WTC11 (cell line): ENCODE measurements around the gene ARVCF.

Experiments used
- ATF6 ChIP-seq: sonication (generic); formaldehyde crosslinking; IDR thresholded peaks from 2 replicates; pipeline ENCODE4 v1.8.1; 2023; ENCODE audit warnings: mild to moderate bottlenecking, missing genetic modification reagents
- CBFB ChIP-seq: sonication (generic); formaldehyde crosslinking; IDR thresholded peaks from 2 replicates; pipeline ENCODE4 v1.8.1; 2022; ENCODE audit warnings: mild to moderate bottlenecking, low read depth, missing genetic modification reagents
- EMX1 ChIP-seq: fragments of 250-450 bp; sonication (Bioruptor Pico); IDR thresholded peaks from 2 replicates; pipeline ENCODE4 v1.8.0; 2021; ENCODE audit warnings: mild to moderate bottlenecking
- ESRRA ChIP-seq: sonication (generic); formaldehyde crosslinking; IDR thresholded peaks from 2 replicates; pipeline ENCODE4 v1.8.1; 2022; ENCODE audit warnings: mild to moderate bottlenecking, missing genetic modification reagents, borderline replicate concordance
- ETV6 ChIP-seq: sonication (generic); formaldehyde crosslinking; IDR thresholded peaks from 2 replicates; pipeline ENCODE4 v1.8.1; 2022; ENCODE audit warnings: mild to moderate bottlenecking, missing genetic modification reagents
- MXD4 ChIP-seq: fragments of 250-450 bp; sonication (Bioruptor Pico); IDR thresholded peaks from 2 replicates; pipeline ENCODE4 v1.8.0; 2021; ENCODE audit warnings: mild to moderate bottlenecking, moderate library complexity, borderline replicate concordance
- ZNF121 ChIP-seq: sonication (generic); formaldehyde crosslinking; IDR thresholded peaks from 2 replicates; pipeline ENCODE4 v1.8.0; 2023; ENCODE audit warnings: missing genetic modification reagents
- ZNF263 ChIP-seq: sonication (generic); formaldehyde crosslinking; IDR thresholded peaks from 2 replicates; pipeline ENCODE4 v1.8.1; 2022; ENCODE audit warnings: low read depth, mild to moderate bottlenecking, moderate library complexity, missing genetic modification reagents
- TF ChIP-seq, protein P1 (sequence below): fragments of 200-600 bp; IDR thresholded peaks from 2 replicates; pipeline ENCODE4 v1.8.0; 2022; ENCODE audit warnings: antibody characterized with exemption
- TF ChIP-seq, protein P2 (sequence below): fragments of 250-450 bp; sonication (Bioruptor Pico); IDR thresholded peaks from 2 replicates; pipeline ENCODE4 v1.9.0; 2021; ENCODE audit warnings: mild to moderate bottlenecking
- TF ChIP-seq, protein P3 (sequence below): sonication (generic); formaldehyde crosslinking; IDR thresholded peaks from 2 replicates; pipeline ENCODE4 v1.8.1; 2023; ENCODE audit warnings: mild to moderate bottlenecking, missing genetic modification reagents
- TF ChIP-seq, protein P4 (sequence below): sonication (generic); formaldehyde crosslinking; conservative IDR thresholded peaks from 2 replicates; pipeline ENCODE4 v1.8.1; 2022; ENCODE audit warnings: mild to moderate bottlenecking, missing genetic modification reagents

- TF ChIP-seq, protein P1, sequence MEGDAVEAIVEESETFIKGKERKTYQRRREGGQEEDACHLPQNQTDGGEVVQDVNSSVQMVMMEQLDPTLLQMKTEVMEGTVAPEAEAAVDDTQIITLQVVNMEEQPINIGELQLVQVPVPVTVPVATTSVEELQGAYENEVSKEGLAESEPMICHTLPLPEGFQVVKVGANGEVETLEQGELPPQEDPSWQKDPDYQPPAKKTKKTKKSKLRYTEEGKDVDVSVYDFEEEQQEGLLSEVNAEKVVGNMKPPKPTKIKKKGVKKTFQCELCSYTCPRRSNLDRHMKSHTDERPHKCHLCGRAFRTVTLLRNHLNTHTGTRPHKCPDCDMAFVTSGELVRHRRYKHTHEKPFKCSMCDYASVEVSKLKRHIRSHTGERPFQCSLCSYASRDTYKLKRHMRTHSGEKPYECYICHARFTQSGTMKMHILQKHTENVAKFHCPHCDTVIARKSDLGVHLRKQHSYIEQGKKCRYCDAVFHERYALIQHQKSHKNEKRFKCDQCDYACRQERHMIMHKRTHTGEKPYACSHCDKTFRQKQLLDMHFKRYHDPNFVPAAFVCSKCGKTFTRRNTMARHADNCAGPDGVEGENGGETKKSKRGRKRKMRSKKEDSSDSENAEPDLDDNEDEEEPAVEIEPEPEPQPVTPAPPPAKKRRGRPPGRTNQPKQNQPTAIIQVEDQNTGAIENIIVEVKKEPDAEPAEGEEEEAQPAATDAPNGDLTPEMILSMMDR, result no peak
- TF ChIP-seq, protein P2, sequence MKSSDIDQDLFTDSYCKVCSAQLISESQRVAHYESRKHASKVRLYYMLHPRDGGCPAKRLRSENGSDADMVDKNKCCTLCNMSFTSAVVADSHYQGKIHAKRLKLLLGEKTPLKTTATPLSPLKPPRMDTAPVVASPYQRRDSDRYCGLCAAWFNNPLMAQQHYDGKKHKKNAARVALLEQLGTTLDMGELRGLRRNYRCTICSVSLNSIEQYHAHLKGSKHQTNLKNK (CRISPR knock-in tag), result no peak
- TF ChIP-seq ZNF263 (CRISPR knock-in tag) (no peak), ESRRA (CRISPR knock-in tag) (no peak), EMX1 (CRISPR knock-in tag) (no peak), ATF6 (CRISPR knock-in tag) (no peak), ZNF121 (CRISPR knock-in tag) (no peak), CBFB (CRISPR knock-in tag) (no peak), MXD4 (CRISPR knock-in tag) (no peak), ETV6 (no peak)
- TF ChIP-seq, protein P3, sequence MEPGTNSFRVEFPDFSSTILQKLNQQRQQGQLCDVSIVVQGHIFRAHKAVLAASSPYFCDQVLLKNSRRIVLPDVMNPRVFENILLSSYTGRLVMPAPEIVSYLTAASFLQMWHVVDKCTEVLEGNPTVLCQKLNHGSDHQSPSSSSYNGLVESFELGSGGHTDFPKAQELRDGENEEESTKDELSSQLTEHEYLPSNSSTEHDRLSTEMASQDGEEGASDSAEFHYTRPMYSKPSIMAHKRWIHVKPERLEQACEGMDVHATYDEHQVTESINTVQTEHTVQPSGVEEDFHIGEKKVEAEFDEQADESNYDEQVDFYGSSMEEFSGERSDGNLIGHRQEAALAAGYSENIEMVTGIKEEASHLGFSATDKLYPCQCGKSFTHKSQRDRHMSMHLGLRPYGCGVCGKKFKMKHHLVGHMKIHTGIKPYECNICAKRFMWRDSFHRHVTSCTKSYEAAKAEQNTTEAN (CRISPR knock-in tag), result no peak
- TF ChIP-seq, protein P4, sequence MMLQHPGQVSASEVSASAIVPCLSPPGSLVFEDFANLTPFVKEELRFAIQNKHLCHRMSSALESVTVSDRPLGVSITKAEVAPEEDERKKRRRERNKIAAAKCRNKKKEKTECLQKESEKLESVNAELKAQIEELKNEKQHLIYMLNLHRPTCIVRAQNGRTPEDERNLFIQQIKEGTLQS (CRISPR knock-in tag), result no peak
Measured at GRCh38 chr22:19990188-19990587, 26.4 kb downstream of the ARVCF start.
